IMR-90 (cell line): ENCODE measurements around the gene ZC3H7B. TPM values are rescaled to one million over a fixed set of nuclear protein-coding genes. Genes with fewer than 3 reads are reported as not detected.
A peak's percentile ranks its signal among the peaks of the same experiment; 100 is the strongest.

Experiments used
- ATAC-seq: fragments of 200-7000 bp; cut with Tn5 transposase; 2 replicates; pipeline ENCODE4 v1.9.1; 2020; ENCODE audit warnings: low read depth, mild to moderate bottlenecking, moderate library complexity
- BruUV-seq: library from RNA; stranded (reverse); fragments of 400-500 nt; replicated peaks from 2 replicates; lab custom pipeline; 2021; lab: Mats Ljungman, UMichigan
- CTCF ChIA-PET: fragments of 300-600 bp; formaldehyde crosslinking; extraction: SDS; loops from one replicate; lab custom pipeline; 2021; ENCODE audit warnings: antibody characterized with exemption; lab: Yijun Ruan, JAX
- POLR2A ChIA-PET: fragments of 300-600 bp; sonication (Branson Sonifier 250); formaldehyde crosslinking; loops from one replicate; lab custom pipeline; 2022; ENCODE audit warnings: antibody characterized with exemption; ENCODE audit not compliant: unreplicated experiment; lab: Charles Lee
- DNase-seq: peaks from one replicate; pipeline ENCODE4 v3.0.0; 2013
- H2AFZ ChIP-seq: replicated peaks from 2 replicates; pipeline ENCODE3; 2013; ENCODE audit warnings: low read length, mild to moderate bottlenecking; ENCODE audit not compliant: poor library complexity
- H2AK5ac ChIP-seq: 2 replicates; pipeline ENCODE4 v1.6.1; 2013; ENCODE audit warnings: low read depth, low read length, inconsistent platforms
- H2AK9ac ChIP-seq: replicated peaks from 2 replicates; pipeline ENCODE3; 2013; ENCODE audit warnings: mild to moderate bottlenecking, low read depth, low read length, moderate library complexity; ENCODE audit not compliant: poor library complexity
- H2BK120ac ChIP-seq: 2 replicates; pipeline ENCODE4 v1.6.1; 2013; ENCODE audit warnings: low read depth, low read length, inconsistent platforms
- H2BK15ac ChIP-seq: 3 replicates; pipeline ENCODE4 v1.6.1; 2013; ENCODE audit warnings: low read depth, low read length, inconsistent platforms
- H2BK20ac ChIP-seq: 2 replicates; pipeline ENCODE4 v1.6.1; 2013; ENCODE audit warnings: low read depth, mild to moderate bottlenecking, inconsistent platforms, low read length, moderate library complexity
- H2BK5ac ChIP-seq: 2 replicates; pipeline ENCODE4 v1.6.1; 2013; ENCODE audit warnings: mild to moderate bottlenecking, low read depth, low read length, inconsistent platforms; ENCODE audit not compliant: poor library complexity, severe bottlenecking
- H3K14ac ChIP-seq: replicated peaks from 2 replicates; pipeline ENCODE4 v1.6.1; 2013; ENCODE audit warnings: low read depth, low read length, inconsistent platforms
- H3K18ac ChIP-seq: 2 replicates; pipeline ENCODE4 v1.6.1; 2013; ENCODE audit warnings: low read depth, low read length, control low read depth
- H3K23ac ChIP-seq: 2 replicates; pipeline ENCODE4 v1.6.1; 2013; ENCODE audit warnings: low read depth, low read length, inconsistent platforms
- H3K27ac ChIP-seq: 2 replicates; pipeline ENCODE4 v1.5.1; 2013; ENCODE audit warnings: mild to moderate bottlenecking, control low read depth, low read length; ENCODE audit not compliant: insufficient read depth
- H3K27me3 ChIP-seq: 2 replicates; pipeline ENCODE4 v1.6.1; 2013; ENCODE audit warnings: low read length; ENCODE audit not compliant: control insufficient read depth, insufficient read depth
- H3K36me3 ChIP-seq: 2 replicates; pipeline ENCODE4 v1.6.1; 2013; ENCODE audit warnings: low read length, mixed read lengths; ENCODE audit not compliant: control insufficient read depth, insufficient read depth
- H3K4ac ChIP-seq: 2 replicates; pipeline ENCODE4 v1.6.1; 2013; ENCODE audit warnings: low read depth, low read length, inconsistent platforms
- H3K4me1 ChIP-seq: 2 replicates; pipeline ENCODE4 v1.6.1; 2013; ENCODE audit warnings: low read length, mixed read lengths; ENCODE audit not compliant: control insufficient read depth, insufficient read depth
- H3K4me2 ChIP-seq: 2 replicates; pipeline ENCODE4 v1.6.1; 2013; ENCODE audit warnings: low read depth, mild to moderate bottlenecking, control low read depth, low read length, moderate library complexity
- H3K4me3 ChIP-seq: 2 replicates; pipeline ENCODE4 v1.5.1; 2013; ENCODE audit warnings: low read depth, mild to moderate bottlenecking, control low read depth, low read length, moderate library complexity; ENCODE audit not compliant: insufficient read depth
- H3K56ac ChIP-seq: 2 replicates; pipeline ENCODE4 v1.6.1; 2013; ENCODE audit warnings: low read length, inconsistent platforms; ENCODE audit not compliant: insufficient read depth; ENCODE audit errors: extremely low read depth
- H3K79me1 ChIP-seq, 2 experiments: 2 replicates each; pipeline ENCODE4 v1.6.1; 2013; ENCODE audit warnings: low read length in 2 of 2, inconsistent platforms in 1 of 2, low read depth in 1 of 2
- H3K9ac ChIP-seq: 2 replicates; pipeline ENCODE4 v1.6.1; 2013; ENCODE audit warnings: low read depth, low read length, control low read depth
- H3K9me1 ChIP-seq: 2 replicates; pipeline ENCODE4 v1.6.1; 2013; ENCODE audit warnings: low read length, inconsistent platforms; ENCODE audit not compliant: insufficient read depth
- H3K9me3 ChIP-seq: 2 replicates; pipeline ENCODE4 v1.6.1; 2013; ENCODE audit warnings: low read length; ENCODE audit not compliant: control insufficient read depth, insufficient read depth
- H4K20me1 ChIP-seq: 2 replicates; pipeline ENCODE4 v1.6.1; 2013; ENCODE audit warnings: low read length, inconsistent platforms; ENCODE audit not compliant: insufficient read depth
- H4K5ac ChIP-seq: 2 replicates; pipeline ENCODE4 v1.6.1; 2013; ENCODE audit warnings: mild to moderate bottlenecking, low read depth, low read length, control low read depth
- H4K8ac ChIP-seq, 2 experiments: 2 replicates each; pipeline ENCODE4 v1.6.1; 2013; ENCODE audit warnings: low read depth in 2 of 2, low read length in 2 of 2, control low read depth in 1 of 2, inconsistent platforms in 1 of 2
- H4K91ac ChIP-seq: 2 replicates; pipeline ENCODE4 v1.6.1; 2013; ENCODE audit warnings: low read depth, low read length, inconsistent platforms; ENCODE audit not compliant: insufficient read depth
- CEBPB ChIP-seq: IDR thresholded peaks from 2 replicates; pipeline ENCODE4 v1.6.1; 2012; ENCODE audit warnings: low read depth, low read length, improper control_type of control experiment
- CHD1 ChIP-seq: IDR thresholded peaks from 2 replicates; pipeline ENCODE4 v1.6.1; 2012; ENCODE audit warnings: low read depth, low read length, improper control_type of control experiment
- FOS ChIP-seq: fragments of 150-350 bp; IDR thresholded peaks from 2 replicates; pipeline ENCODE4 v1.6.1; 2016; ENCODE audit warnings: low read depth, low read length
- MAFK ChIP-seq: IDR thresholded peaks from 2 replicates; pipeline ENCODE4 v1.6.1; 2012; ENCODE audit warnings: low read depth, low read length, improper control_type of control experiment
- MAZ ChIP-seq: IDR thresholded peaks from 2 replicates; pipeline ENCODE4 v1.6.1; 2012; ENCODE audit warnings: low read depth, mild to moderate bottlenecking, low read length, improper control_type of control experiment, moderate library complexity, borderline replicate concordance
- NFE2L2 ChIP-seq: fragments of 150-350 bp; IDR thresholded peaks from 2 replicates; pipeline ENCODE4 v1.6.1; 2016; ENCODE audit warnings: low read depth, mild to moderate bottlenecking, low read length
- POLR2A ChIP-seq: IDR thresholded peaks from 2 replicates; pipeline ENCODE4 v1.6.1; 2012; ENCODE audit warnings: mild to moderate bottlenecking, low read depth, low read length
- RAD21 ChIP-seq: IDR thresholded peaks from 2 replicates; pipeline ENCODE4 v1.6.1; 2012; ENCODE audit warnings: low read length, improper control_type of control experiment
- RCOR1 ChIP-seq: IDR thresholded peaks from 2 replicates; pipeline ENCODE4 v1.6.1; 2012; ENCODE audit warnings: mild to moderate bottlenecking, low read length, improper control_type of control experiment; ENCODE audit not compliant: insufficient replicate concordance
- RFX5 ChIP-seq: IDR thresholded peaks from 2 replicates; pipeline ENCODE4 v1.8.0; 2012; ENCODE audit warnings: low read depth, mild to moderate bottlenecking, low read length, moderate library complexity
- SMC3 ChIP-seq: fragments of 150-350 bp; IDR thresholded peaks from 2 replicates; pipeline ENCODE4 v1.6.1; 2016; ENCODE audit warnings: low read depth, mild to moderate bottlenecking, antibody characterized with exemption, low read length, moderate library complexity
- WGBS, 2 experiments: methylation state at CpG; one replicate each; pipeline versions ENCODE4 v1.1.5 to v1.1.7; 2013; ENCODE audit warnings: missing lambda C conversion rate in 2 of 2; ENCODE audit not compliant: insufficient read length in 1 of 2; ENCODE audit errors: extremely low coverage in 2 of 2; 5-methylcytosine and 5-hydroxymethylcytosine counted together
- dilution Hi-C: fragments of 300-500 bp; cut with HindIII; formaldehyde crosslinking; loops from one replicate; pipeline ENCODE4 v1.14.3; 2018; ENCODE audit warnings: low sequenced_read_pairs; ENCODE audit not compliant: unreplicated experiment
- in situ Hi-C: fragments of 300-500 bp; cut with MboI; formaldehyde crosslinking; loops from 3 replicates; pipeline ENCODE4 v1.14.3; 2019; ENCODE audit warnings: low sequenced_read_pairs, inconsistent platforms, mixed read lengths
- intact Hi-C: fragments of 100-400 bp; cut with micrococcal nuclease; formaldehyde crosslinking; loops from 2 replicates; pipeline ENCODE4 v1.10.0; 2022
- polyA plus RNA-seq, 3 experiments: library from polyadenylated mRNA; depleted of rRNA; stranded (reverse); fragments of >200 nt; gene quantifications; 2 replicates each; pipeline ENCODE4 v1.2.3, GENCODE V29; 2012; ENCODE audit warnings: low replicate concordance in 1 of 3
- total RNA-seq: library from RNA; depleted of rRNA; stranded (reverse); fragments of >200 nt; gene quantifications from 2 replicates; pipeline ENCODE4 v1.2.3, GENCODE V29; 2012
- TF ChIP-seq, protein P1 (sequence below): fragments of 150-350 bp; IDR thresholded peaks from 2 replicates; pipeline ENCODE4 v1.6.1; 2016; ENCODE audit warnings: low read depth, mild to moderate bottlenecking, low read length, moderate library complexity, borderline replicate concordance
- TF ChIP-seq, protein P2 (sequence below): conservative IDR thresholded peaks from 2 replicates; pipeline ENCODE4 v1.5.1; 2012; ENCODE audit warnings: mild to moderate bottlenecking, low read depth, low read length, improper control_type of control experiment
- TF ChIP-seq, protein P3 (sequence below): fragments of 150-350 bp; IDR thresholded peaks from 2 replicates; pipeline ENCODE4 v1.6.1; 2017; ENCODE audit warnings: mild to moderate bottlenecking, antibody characterized with exemption, low read length, low read depth

ZC3H7B gene
- total and polyA plus RNA-seq, 2 of the 4 experiments (the other 2 are of a cell fraction), result 37.6 to 72.3 TPM

DNA sequence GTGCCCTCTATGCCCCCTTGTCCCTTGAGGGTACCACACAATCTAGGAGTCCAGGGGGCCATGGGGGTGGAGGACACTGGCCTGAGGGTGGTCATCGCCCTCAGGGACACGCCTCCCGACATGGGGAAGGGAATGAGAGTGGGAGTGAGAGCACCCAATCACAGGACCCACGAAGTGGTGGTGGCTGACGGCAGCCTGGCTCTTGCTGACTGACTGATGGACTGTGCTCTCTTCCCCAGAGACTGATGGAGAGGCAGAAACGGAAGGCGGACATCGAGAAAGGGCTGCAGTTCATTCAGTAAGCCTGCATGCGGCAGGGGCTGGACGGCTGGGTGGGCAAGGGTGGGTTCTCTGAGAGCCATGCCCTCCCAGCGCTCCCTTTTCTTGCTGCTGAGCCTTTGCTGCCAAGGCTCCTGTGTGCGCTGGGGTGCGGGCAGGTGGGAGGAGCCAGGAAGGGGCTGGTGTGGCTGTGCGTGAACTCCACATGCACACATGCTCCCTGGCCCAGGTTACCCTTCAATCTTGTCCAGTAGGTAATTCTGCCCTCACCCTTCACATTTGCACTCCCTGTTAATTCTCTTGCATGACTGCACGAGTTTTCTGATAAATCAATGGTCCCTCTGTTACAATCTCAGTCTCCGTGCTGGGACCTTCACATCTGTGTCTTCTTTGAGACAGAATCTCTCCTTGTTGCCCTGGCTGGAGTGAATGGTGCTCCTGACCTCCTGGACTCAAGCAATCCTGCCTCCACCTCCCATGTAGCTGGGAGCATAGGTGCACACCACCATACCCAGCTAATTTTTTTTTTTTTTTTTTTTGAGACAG, 19.3 kb downstream of the ZC3H7B start:
- ATAC-seq, result no peak
- in situ Hi-C loops (no loop called here), dilution Hi-C loops (no loop called here), intact Hi-C loops (no loop called here)
- H3K18ac ChIP-seq, result no peak overlapping the region
- no peak overlapping the region for H2AK9ac ChIP-seq
- H3K56ac ChIP-seq, result no peak overlapping the region
- POLR2A ChIA-PET, result no interaction called here
- H3K9ac ChIP-seq, result no peak overlapping the region
- no peak overlapping the region for H3K27ac ChIP-seq
- H4K20me1 ChIP-seq, result peaks cover 72% of the 10 kb centered on the region
- no peak overlapping the region for H3K4me2 ChIP-seq
- H3K79me1 ChIP-seq, result peaks cover 25 to 78% of the 10 kb centered on the region in 2 experiments
- CTCF ChIA-PET, result no interaction called here
- H3K4me1 ChIP-seq, result peaks cover 2% of the 10 kb centered on the region; the same call in 1 of the 2 replicates
- H2BK20ac ChIP-seq, result no peak overlapping the region
- H2BK15ac ChIP-seq, result no peak overlapping the region
- H2AFZ ChIP-seq, result peak overlapping the region; percentile 33
- TF ChIP-seq RFX5, result no peak
- no peak for TF ChIP-seq CEBPB
- TF ChIP-seq CHD1, result no peak
- TF ChIP-seq MAZ, result no peak
- no peak for TF ChIP-seq SMC3
- no peak for TF ChIP-seq NFE2L2
- TF ChIP-seq RCOR1, result no peak
- TF ChIP-seq, protein P1, sequence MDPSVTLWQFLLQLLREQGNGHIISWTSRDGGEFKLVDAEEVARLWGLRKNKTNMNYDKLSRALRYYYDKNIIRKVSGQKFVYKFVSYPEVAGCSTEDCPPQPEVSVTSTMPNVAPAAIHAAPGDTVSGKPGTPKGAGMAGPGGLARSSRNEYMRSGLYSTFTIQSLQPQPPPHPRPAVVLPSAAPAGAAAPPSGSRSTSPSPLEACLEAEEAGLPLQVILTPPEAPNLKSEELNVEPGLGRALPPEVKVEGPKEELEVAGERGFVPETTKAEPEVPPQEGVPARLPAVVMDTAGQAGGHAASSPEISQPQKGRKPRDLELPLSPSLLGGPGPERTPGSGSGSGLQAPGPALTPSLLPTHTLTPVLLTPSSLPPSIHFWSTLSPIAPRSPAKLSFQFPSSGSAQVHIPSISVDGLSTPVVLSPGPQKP, result no peak
- TF ChIP-seq FOS, result no peak
- TF ChIP-seq, protein P2, sequence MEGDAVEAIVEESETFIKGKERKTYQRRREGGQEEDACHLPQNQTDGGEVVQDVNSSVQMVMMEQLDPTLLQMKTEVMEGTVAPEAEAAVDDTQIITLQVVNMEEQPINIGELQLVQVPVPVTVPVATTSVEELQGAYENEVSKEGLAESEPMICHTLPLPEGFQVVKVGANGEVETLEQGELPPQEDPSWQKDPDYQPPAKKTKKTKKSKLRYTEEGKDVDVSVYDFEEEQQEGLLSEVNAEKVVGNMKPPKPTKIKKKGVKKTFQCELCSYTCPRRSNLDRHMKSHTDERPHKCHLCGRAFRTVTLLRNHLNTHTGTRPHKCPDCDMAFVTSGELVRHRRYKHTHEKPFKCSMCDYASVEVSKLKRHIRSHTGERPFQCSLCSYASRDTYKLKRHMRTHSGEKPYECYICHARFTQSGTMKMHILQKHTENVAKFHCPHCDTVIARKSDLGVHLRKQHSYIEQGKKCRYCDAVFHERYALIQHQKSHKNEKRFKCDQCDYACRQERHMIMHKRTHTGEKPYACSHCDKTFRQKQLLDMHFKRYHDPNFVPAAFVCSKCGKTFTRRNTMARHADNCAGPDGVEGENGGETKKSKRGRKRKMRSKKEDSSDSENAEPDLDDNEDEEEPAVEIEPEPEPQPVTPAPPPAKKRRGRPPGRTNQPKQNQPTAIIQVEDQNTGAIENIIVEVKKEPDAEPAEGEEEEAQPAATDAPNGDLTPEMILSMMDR, result no peak
- TF ChIP-seq, protein P3, sequence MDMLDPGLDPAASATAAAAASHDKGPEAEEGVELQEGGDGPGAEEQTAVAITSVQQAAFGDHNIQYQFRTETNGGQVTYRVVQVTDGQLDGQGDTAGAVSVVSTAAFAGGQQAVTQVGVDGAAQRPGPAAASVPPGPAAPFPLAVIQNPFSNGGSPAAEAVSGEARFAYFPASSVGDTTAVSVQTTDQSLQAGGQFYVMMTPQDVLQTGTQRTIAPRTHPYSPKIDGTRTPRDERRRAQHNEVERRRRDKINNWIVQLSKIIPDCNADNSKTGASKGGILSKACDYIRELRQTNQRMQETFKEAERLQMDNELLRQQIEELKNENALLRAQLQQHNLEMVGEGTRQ, result no peak
- TF ChIP-seq RAD21, result no peak
- TF ChIP-seq MAFK, result no peak
- no peak for TF ChIP-seq POLR2A
- H3K27me3 ChIP-seq, result no peaks in the 10 kb centered on the region
- H2BK5ac ChIP-seq, result no peak overlapping the region
- H3K4me3 ChIP-seq, result no peak overlapping the region
- peaks cover 24% of the 10 kb centered on the region for H3K9me1 ChIP-seq
- no peak overlapping the region for H3K14ac ChIP-seq
- DNase-seq, result no peak
- WGBS, 2 experiments, result 92% methylated on average over 7 of the region's 16 CpGs; no CpG with 5 or more reads in 1 of the 2 experiments
- H4K91ac ChIP-seq, result no peak overlapping the region
- no peaks in the 10 kb centered on the region for H3K9me3 ChIP-seq
- no peak overlapping the region for H4K5ac ChIP-seq
- no TSS peak for BruUV-seq
- 0 out of 2 replicates have a peak overlapping the region, but pooled peaks have one; percentile 2 for H2AK5ac ChIP-seq
- no peak overlapping the region for H3K4ac ChIP-seq
- no peak overlapping the region for H3K23ac ChIP-seq
- H2BK120ac ChIP-seq, result no peak overlapping the region
- no peak overlapping the region for H4K8ac ChIP-seq
- H3K36me3 ChIP-seq, result peaks cover 48% of the 10 kb centered on the region
